ENCODE measurements around the gene RPTOR. TPM values are rescaled to one million over a fixed set of nuclear protein-coding genes. Genes with fewer than 3 reads are reported as not detected.

Gene RPTOR
- total and polyA plus RNA-seq, 2 donors (not counting 3 experiments of a cell fraction or from before 2014, with no cell fraction given), result 10.7 to 41.8 TPM

- no peaks in the 10 kb centered on the region for H3K4me1 ChIP-seq (ENCODE audit: control insufficient read depth, extremely low read depth, insufficient read depth, low read length)
- FAIRE-seq (no peak), DNase-seq (ENCODE audit: low read depth, low spot score) (no peak)
- H3K9me1 ChIP-seq (replicated peaks; ENCODE audit: control insufficient read depth, extremely low read depth, insufficient read depth, low read length), result no peaks in the 10 kb centered on the region
- no peaks in the 10 kb centered on the region for H3K9me3 ChIP-seq (replicated peaks; ENCODE audit: control insufficient read depth, insufficient read depth, low read length)
- ChIA-PET POLR2A (no interaction called here), CTCF (interaction anchor here (0.7 to 1.2 kb wide), 3 partner anchors 13 to 86 kb away, joined by 3 to 4 read pairs (median 3); no protein-coding TSS in a partner anchor)
- H3K4me2 ChIP-seq (ENCODE audit: insufficient read depth, low read length), result no peak overlapping the region
- TF ChIP-seq MAX (IDR thresholded peaks at IDR 0.05; ENCODE audit: insufficient read depth, insufficient read length) (no peak), FOS (IDR thresholded peaks at IDR 0.05; ENCODE audit: borderline replicate concordance, insufficient read depth, low read length) (no peak), POLR2A (IDR thresholded peaks at IDR 0.05; ENCODE audit: low read depth, low read length) (no peak), EZH2 (IDR thresholded peaks at IDR 0.05; ENCODE audit: borderline replicate concordance, low read depth, low read length, severe bottlenecking) (no peak), JUN (IDR thresholded peaks at IDR 0.05; ENCODE audit: borderline replicate concordance, insufficient read depth, insufficient read length, low read depth) (no peak), MYC (IDR thresholded peaks at IDR 0.05; ENCODE audit: low read depth, low read length) (no peak), CTCF (IDR thresholded peaks at IDR 0.05; ENCODE audit: extremely low read depth in 1 of 2, insufficient read depth in 1 of 2, low read depth in 1 of 2, low read length in 2 of 2) (no peak), POLR2AphosphoS5 (IDR thresholded peaks at IDR 0.05; ENCODE audit: insufficient read depth, low read depth, low read length) (no peak), GATA2 (IDR thresholded peaks at IDR 0.05; ENCODE audit: insufficient read depth, insufficient read length, low read depth, low read length) (no peak)
- H3K9ac ChIP-seq (replicated peaks; ENCODE audit: extremely low read depth, insufficient read depth, low read length), result no peak overlapping the region
- intact Hi-C loops (cut with micrococcal nuclease) (no loop called here), dilution Hi-C loops (cut with MboI; ENCODE audit: extremely low pct_ligation_motif_present, low sequenced_read_pairs) (no loop called here)
- H3K36me3 ChIP-seq (ENCODE audit: control insufficient read depth in 2 of 2, extremely low read depth in 1 of 2, insufficient read depth in 2 of 2, low read length in 2 of 2), result no peaks in the 10 kb centered on the region
- H3K79me2 ChIP-seq (ENCODE audit: control insufficient read depth, insufficient read depth, low read length), result no peaks in the 10 kb centered on the region
- no peak overlapping the region for H3K4me3 ChIP-seq (replicated peaks in 1 of 3; ENCODE audit: insufficient read depth in 1 of 3, low read depth in 1 of 3, low read length in 3 of 3)
- no TSS peak for BruUV-seq (replicated peaks)
- H2AFZ ChIP-seq (ENCODE audit: low read depth, low read length), result no peak overlapping the region
- no peak overlapping the region for H3K27ac ChIP-seq (ENCODE audit: insufficient read depth, low read depth, low read length)
- peaks cover 7 to 13% of the 10 kb centered on the region in 2 experiments for H3K27me3 ChIP-seq (ENCODE audit: control insufficient read depth in 2 of 2, insufficient read depth in 2 of 2, low read length in 2 of 2)
- no peaks in the 10 kb centered on the region for H4K20me1 ChIP-seq (replicated peaks; ENCODE audit: control insufficient read depth, extremely low read depth, insufficient read depth, low read length)
These were observed 466.3 kb downstream of the RPTOR start for GRCh38 chr17:81010935-81011334.

Data from endothelial cell of umbilical vein (primary cell).